HEK293T (cell line): ENCODE data around the gene CCT5.
"Not testable (repeated sequence)": the region's sequence is repeated elsewhere in the genome, so short reads cannot be mapped to it uniquely, and the experiment has no call there.

ENCODE experiments used
- CTCF ChIA-PET: fragments of 350-600 bp; formaldehyde crosslinking; extraction: SDS; loops from one replicate; lab custom pipeline; 2021; ENCODE audit warnings: antibody characterized with exemption, inconsistent platforms; lab: Yijun Ruan, JAX
- POLR2A ChIA-PET: fragments of 350-600 bp; formaldehyde crosslinking; extraction: SDS; loops from one replicate; lab custom pipeline; 2020; ENCODE audit warnings: antibody characterized with exemption, inconsistent platforms; lab: Yijun Ruan, JAX
- DNase-seq: peaks from one replicate; pipeline ENCODE4 v3.0.0; 2012; ENCODE audit warnings: mixed read lengths; ENCODE audit errors: extremely low spot score
- ARNT ChIP-seq: fragments of 450-650 bp; IDR thresholded peaks from 2 replicates; pipeline ENCODE4 v1.6.1; 2017; ENCODE audit warnings: mild to moderate bottlenecking
- BHLHE40 ChIP-seq: fragments of 450-650 bp; IDR thresholded peaks from 2 replicates; pipeline ENCODE4 v1.6.1; 2016; ENCODE audit warnings: mild to moderate bottlenecking, moderate library complexity, borderline replicate concordance
- CTBP1 ChIP-seq: fragments of 450-650 bp; IDR thresholded peaks from 2 replicates; pipeline ENCODE4 v1.6.1; 2016; ENCODE audit warnings: borderline replicate concordance
- ELF4 ChIP-seq: fragments of 450-650 bp; IDR thresholded peaks from 2 replicates; pipeline ENCODE4 v1.6.1; 2017; ENCODE audit warnings: antibody characterized with exemption
- FOXA1 ChIP-seq: fragments of 450-650 bp; IDR thresholded peaks from 2 replicates; pipeline ENCODE4 v1.6.1; 2016; ENCODE audit warnings: mild to moderate bottlenecking
- FOXK2 ChIP-seq: fragments of 450-650 bp; IDR thresholded peaks from 2 replicates; pipeline ENCODE4 v1.6.1; 2016; ENCODE audit warnings: mild to moderate bottlenecking
- FOXM1 ChIP-seq: fragments of 450-650 bp; IDR thresholded peaks from 2 replicates; pipeline ENCODE4 v1.6.1; 2017; ENCODE audit warnings: mild to moderate bottlenecking, borderline replicate concordance
- HDGF ChIP-seq: fragments of 450-650 bp; IDR thresholded peaks from 2 replicates; pipeline ENCODE4 v1.6.1; 2017; ENCODE audit warnings: antibody characterized with exemption, borderline replicate concordance
- L3MBTL2 ChIP-seq: fragments of 450-650 bp; conservative IDR thresholded peaks from 2 replicates; pipeline ENCODE4 v1.6.1; 2016; ENCODE audit warnings: mild to moderate bottlenecking
- LEF1 ChIP-seq: fragments of 450-650 bp; IDR thresholded peaks from 2 replicates; pipeline ENCODE4 v1.6.1; 2017; ENCODE audit warnings: mild to moderate bottlenecking, borderline replicate concordance
- NFRKB ChIP-seq: fragments of 450-650 bp; IDR thresholded peaks from 2 replicates; pipeline ENCODE4 v1.6.1; 2016; ENCODE audit warnings: mild to moderate bottlenecking, moderate library complexity
- PKNOX1 ChIP-seq: fragments of 450-650 bp; IDR thresholded peaks from 2 replicates; pipeline ENCODE4 v1.6.1; 2016
- SP1 ChIP-seq: fragments of 450-650 bp; IDR thresholded peaks from 2 replicates; pipeline ENCODE4 v1.6.1; 2017
- SUZ12 ChIP-seq: fragments of 450-650 bp; IDR thresholded peaks from 2 replicates; pipeline ENCODE4 v1.6.1; 2016; ENCODE audit warnings: mild to moderate bottlenecking
- TARDBP ChIP-seq: fragments of 450-650 bp; IDR thresholded peaks from 2 replicates; pipeline ENCODE4 v1.6.1; 2016
- ZNF384 ChIP-seq: fragments of 450-650 bp; IDR thresholded peaks from 2 replicates; pipeline ENCODE4 v1.6.1; 2016

Gene CCT5

GRCh38 chr5:10233011-10233410 is 17.1 kb upstream of the CCT5 start:
- ChIA-PET CTCF (interaction anchor here (0.6 to 1.4 kb wide), 4 partner anchors 10 to 94 kb away, joined by 3 read pairs; no protein-coding TSS in a partner anchor), POLR2A (interaction anchor here (1.5 kb wide), 1 partner anchor 17 kb away, joined by 4 read pairs; the partner anchor contains the start of genes ATPSCKMT and CCT5)
- no peak for DNase-seq
- no peak for TF ChIP-seq LEF1
- TF ChIP-seq SP1, result no peak
- no peak for TF ChIP-seq SUZ12
- TF ChIP-seq CTBP1, result no peak
- TF ChIP-seq HDGF, result no peak
- no peak for TF ChIP-seq FOXA1
- no peak for TF ChIP-seq BHLHE40
- TF ChIP-seq FOXM1, result no peak
- TF ChIP-seq NFRKB, result no peak
- TF ChIP-seq ZNF384, result no peak
- TF ChIP-seq TARDBP, result no peak

- peak; percentile 31 for DNase-seq
- no peak for TF ChIP-seq FOXA1
- TF ChIP-seq PKNOX1, result no peak
- TF ChIP-seq SUZ12, result no peak
- TF ChIP-seq NFRKB, result no peak
- TF ChIP-seq ELF4, result no peak
- no peak for TF ChIP-seq TARDBP
- no peak for TF ChIP-seq FOXM1
- TF ChIP-seq SP1, result no peak
- no peak for TF ChIP-seq HDGF
- no peak for TF ChIP-seq ARNT
- TF ChIP-seq FOXK2, result no peak
- TF ChIP-seq L3MBTL2, result no peak
- no peak for TF ChIP-seq ZNF384
- no peak for TF ChIP-seq BHLHE40
- TF ChIP-seq LEF1, result no peak
- no peak for TF ChIP-seq CTBP1
- CTCF ChIA-PET, result interaction anchor here (0.6 to 1.4 kb wide), 3 partner anchors 11 to 94 kb away, joined by 3 read pairs; no protein-coding TSS in a partner anchor
- POLR2A ChIA-PET, result interaction anchor here (1.5 kb wide), 1 partner anchor 16 kb away, joined by 4 read pairs; the partner anchor contains the start of genes ATPSCKMT and CCT5
Observed at GRCh38 chr5:10233505-10233904, 16.6 kb upstream of the CCT5 start.

GRCh38 chr5:10235350-10235749 is 14.7 kb upstream of the CCT5 start:
- ChIA-PET POLR2A (interaction anchor here (1.7 kb wide), 1 partner anchor 15 kb away, joined by 5 read pairs; the partner anchor contains the start of genes ATPSCKMT and CCT5), CTCF (no interaction called here)
- TF ChIP-seq BHLHE40 (no peak), ARNT (no peak)

GRCh38 chr5:10243660-10244240 is 6.3 kb upstream of the CCT5 start:
- ChIA-PET CTCF (interaction anchor here (0.7 kb wide), 1 partner anchor 1089 kb away, joined by 3 read pairs; no protein-coding TSS in a partner anchor), POLR2A (interaction anchor here (1.0 kb wide), 1 partner anchor 110 kb away, joined by 4 read pairs; the partner anchor contains the start of gene MARCHF6)
- no peak for DNase-seq
- TF ChIP-seq FOXA1 (no peak), FOXM1 (no peak), NFRKB (no peak), ELF4 (no peak), ARNT (no peak), SP1 (no peak), BHLHE40 (no peak)

More at GRCh38 chr5:10235350-10235749, 14.7 kb upstream of the CCT5 start:
- no peak for DNase-seq

GRCh38 chr5:10244342-10244944 is 5.6 kb upstream of the CCT5 start:
- POLR2A ChIA-PET, result no interaction called here
- CTCF ChIA-PET, result no interaction called here
- TF ChIP-seq TARDBP (no peak), SUZ12 (no peak), CTBP1 (no peak), ARNT (no peak), NFRKB (no peak), L3MBTL2 (no peak), FOXA1 (no peak), FOXM1 (no peak), BHLHE40 (no peak), ZNF384 (no peak)

GRCh38 chr5:10246761-10247160 is 3.3 kb upstream of the CCT5 start:
- no peak for TF ChIP-seq ELF4
- no peak for TF ChIP-seq FOXK2
- TF ChIP-seq SUZ12, result no peak
- TF ChIP-seq PKNOX1, result no peak
- TF ChIP-seq ZNF384, result no peak
- no peak for TF ChIP-seq BHLHE40
- no peak for TF ChIP-seq L3MBTL2
- TF ChIP-seq ARNT, result no peak
- no peak for TF ChIP-seq NFRKB
- no peak for TF ChIP-seq FOXM1
- no peak for TF ChIP-seq TARDBP
- no peak for TF ChIP-seq SP1
- TF ChIP-seq FOXA1, result no peak
- ChIA-PET POLR2A (no interaction called here), CTCF (interaction anchor here (1.0 kb wide), 1 partner anchor 11 kb away, joined by 3 read pairs; no protein-coding TSS in a partner anchor)
- no peak for DNase-seq

More at GRCh38 chr5:10244342-10244944, 5.6 kb upstream of the CCT5 start:
- DNase-seq, result no peak

- POLR2A ChIA-PET, result not testable (repeated sequence)
- CTCF ChIA-PET, result interaction anchor here (1.0 kb wide), 1 partner anchor 11 kb away, joined by 3 read pairs; no protein-coding TSS in a partner anchor
Observed at GRCh38 chr5:10247217-10247616, 2.9 kb upstream of the CCT5 start.

More at GRCh38 chr5:10247217-10247616, 2.9 kb upstream of the CCT5 start:
- DNase-seq, result not testable (repeated sequence)
